Stimulated activated CD8-positive, alpha-beta memory T cell treated with anti-CD3 and anti-CD28 coated beads, Interleukin-4, amount 100 ng/mL, for 48 hours (primary cell): Measurements from ENCODE around the gene EVC.

Source experiments
- DNase-seq: peaks from one replicate; pipeline ENCODE4 v3.0.0-alpha.2; 2020

Gene EVC

DNA sequence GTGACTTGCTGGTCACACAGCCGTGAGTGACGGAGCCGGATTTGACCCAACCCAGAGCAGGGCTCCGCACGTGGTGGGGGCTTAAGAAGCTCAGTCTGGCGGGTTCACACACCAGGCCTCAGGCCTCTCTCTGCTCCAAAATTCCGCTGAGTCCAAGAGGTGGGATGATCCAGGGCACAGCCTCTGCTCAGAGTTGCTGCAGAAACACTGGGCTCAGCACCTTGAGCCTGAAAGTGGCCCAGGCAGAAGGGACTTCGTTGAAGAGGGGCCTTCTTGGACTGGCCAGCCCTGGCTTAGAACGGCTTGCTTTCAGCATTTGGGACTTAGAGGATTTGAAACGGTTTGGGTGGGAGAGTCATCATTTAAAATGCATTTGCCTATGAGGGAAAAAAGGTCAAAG lies 21.2 kb downstream of the EVC start:
- no peak for DNase-seq

- no peak for DNase-seq
Measured at GRCh38 chr4:5734853-5735252, 23.9 kb downstream of the EVC start.

- no peak for DNase-seq
Measured at GRCh38 chr4:5735463-5735862, 24.5 kb downstream of the EVC start.

- DNase-seq: no peak
Measured at GRCh38 chr4:5738061-5738460, 27.1 kb downstream of the EVC start.

DNA sequence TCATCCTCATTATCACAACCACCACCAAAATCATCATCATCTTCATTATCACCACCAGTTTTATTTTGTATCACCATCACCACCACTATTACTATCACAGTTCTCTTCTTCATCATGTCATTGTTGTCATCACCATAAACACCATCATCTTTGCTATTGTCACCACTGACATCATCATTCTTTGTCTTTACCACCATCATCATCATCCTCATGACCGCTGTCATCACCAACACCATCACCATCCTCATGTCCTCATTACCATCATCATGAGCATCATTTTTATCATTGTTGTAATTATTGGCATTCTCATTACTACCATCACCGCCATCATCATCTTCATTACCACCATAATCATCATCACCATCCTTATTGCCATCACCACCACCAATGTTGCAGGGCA lies 31.4 kb downstream of the EVC start:
- DNase-seq: no peak

DNA sequence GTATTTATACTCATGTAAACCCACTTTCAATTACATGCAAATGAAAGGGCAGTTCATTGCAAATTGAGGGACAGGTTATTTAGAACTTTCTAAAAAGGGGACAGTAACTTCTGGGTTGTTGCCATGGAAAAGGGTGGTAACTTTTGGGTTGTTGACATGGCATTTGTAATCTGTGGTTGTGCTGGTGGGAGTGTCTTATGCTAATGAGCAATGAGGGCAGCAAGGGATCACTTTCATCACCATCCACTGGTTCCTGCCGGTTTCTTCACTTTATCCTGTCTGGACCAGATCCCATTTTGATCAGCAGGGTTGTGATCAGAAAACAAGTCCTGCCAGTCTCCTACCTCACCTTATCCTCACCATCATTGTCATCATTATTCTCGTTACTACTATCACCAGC lies 32.0 kb downstream of the EVC start:
- DNase-seq: no peak

DNA sequence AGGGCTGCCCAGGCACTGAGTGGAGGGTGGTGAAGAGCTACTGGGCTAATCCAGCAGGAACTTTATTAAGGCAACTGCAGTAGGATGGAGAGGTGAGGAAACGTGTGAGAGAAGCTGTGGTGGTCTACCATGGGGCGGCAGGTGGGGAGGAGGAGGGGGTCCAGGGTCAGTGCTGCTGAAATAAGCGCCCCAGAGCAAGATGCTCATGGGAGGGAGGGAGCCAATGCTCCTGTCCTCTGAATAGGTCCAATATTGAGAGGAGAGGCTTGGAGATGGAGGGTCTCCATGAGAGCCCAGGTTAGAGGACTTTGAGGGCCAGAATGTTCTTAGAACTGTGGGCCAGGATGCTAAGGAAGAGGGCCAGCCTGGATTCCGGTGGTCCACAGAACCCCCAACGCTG lies 35.2 kb downstream of the EVC start:
- DNase-seq: no peak

- DNase-seq: no peak
Measured at GRCh38 chr4:5746829-5747737, 36.1 kb downstream of the EVC start.

DNA sequence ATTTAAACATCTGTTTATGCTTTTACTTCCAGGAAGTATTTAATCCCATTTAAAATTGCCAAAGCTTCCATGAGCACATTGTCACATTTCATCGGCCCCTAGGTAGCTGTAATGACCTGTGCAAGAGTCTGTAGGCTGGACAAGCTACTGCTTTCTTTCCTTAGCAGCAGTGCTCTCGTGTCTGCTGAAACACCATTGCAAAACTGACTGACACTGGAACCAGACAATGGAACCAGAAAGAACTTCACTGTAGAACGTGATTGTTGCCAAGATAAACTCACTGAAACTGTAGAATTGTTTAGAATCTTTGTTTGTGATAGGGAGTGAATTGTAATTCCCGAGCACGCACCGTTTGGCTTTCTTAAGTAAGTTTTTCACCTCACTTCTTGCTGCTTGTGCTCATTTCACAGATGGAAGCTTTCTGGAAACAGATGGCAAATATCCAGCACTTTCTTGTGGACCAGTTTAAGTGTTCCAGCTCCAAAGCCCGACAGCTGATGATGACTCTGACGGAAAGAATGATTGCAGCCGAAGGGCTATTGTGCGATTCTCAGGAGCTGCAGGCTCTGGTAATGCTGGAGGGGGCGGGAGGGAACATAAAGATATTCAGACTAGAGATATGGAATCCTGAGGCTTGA lies 36.9 kb downstream of the EVC start:
- DNase-seq: no peak

DNA sequence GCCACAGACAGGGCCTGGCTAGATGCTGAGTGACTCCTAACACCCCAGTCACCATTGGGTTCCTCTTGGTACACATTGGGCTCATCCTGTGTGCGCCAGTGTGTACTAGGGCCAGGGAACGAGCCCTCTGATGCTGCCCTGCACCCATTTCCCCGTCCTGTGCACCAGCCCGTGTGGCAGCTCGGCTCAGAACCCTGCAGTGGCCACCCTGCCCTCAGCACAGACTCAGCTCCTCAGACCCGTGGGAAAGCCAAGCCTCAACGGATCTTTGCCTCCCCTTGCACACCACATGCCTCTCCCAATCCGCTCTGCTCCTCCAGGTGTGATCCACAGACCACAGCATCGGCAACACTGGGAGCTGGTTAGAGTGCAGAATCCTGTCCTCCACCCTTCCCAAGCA lies 38.6 kb downstream of the EVC start:
- no peak for DNase-seq

GRCh38 chr4:5750052-5750945 lies 39.3 kb downstream of the EVC start:
- DNase-seq: no peak

GRCh38 chr4:5750946-5751665 lies 40.1 kb downstream of the EVC start:
- DNase-seq: no peak

DNA sequence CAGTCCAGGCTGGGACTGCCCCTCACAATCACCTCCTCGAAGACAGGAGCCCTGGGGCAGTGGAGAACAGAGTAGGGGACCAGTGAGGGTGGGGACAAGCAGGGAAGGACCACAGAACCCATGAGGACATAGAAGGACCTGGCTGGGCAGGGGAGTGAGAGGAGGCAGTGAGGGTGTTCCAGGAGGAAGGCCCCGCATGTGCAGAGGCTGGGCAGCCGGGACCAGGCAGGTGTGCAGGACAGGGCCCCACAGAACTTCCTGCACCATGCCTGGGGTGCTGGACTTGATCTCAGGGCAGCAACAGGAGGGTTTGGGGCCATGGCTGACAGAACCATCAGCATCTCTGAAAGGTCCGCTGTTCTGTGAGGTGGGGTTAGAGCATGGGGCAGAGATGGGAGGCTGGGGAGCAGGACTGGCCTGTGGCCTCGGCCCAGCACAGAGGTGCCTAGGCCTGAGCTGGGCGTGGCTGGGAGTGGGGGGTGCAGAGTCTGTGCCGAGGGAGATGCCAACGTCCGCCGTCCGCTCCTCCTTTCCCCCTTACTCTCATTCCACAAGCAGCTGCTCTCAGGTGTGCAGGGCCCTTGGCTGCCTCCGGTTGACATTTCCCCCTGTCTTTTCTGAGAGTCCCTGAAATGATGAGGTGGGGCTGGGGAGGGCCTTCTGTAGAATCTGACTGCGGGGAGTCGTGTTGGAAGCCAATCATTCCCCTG lies 40.8 kb downstream of the EVC start:
- DNase-seq: no peak

DNA sequence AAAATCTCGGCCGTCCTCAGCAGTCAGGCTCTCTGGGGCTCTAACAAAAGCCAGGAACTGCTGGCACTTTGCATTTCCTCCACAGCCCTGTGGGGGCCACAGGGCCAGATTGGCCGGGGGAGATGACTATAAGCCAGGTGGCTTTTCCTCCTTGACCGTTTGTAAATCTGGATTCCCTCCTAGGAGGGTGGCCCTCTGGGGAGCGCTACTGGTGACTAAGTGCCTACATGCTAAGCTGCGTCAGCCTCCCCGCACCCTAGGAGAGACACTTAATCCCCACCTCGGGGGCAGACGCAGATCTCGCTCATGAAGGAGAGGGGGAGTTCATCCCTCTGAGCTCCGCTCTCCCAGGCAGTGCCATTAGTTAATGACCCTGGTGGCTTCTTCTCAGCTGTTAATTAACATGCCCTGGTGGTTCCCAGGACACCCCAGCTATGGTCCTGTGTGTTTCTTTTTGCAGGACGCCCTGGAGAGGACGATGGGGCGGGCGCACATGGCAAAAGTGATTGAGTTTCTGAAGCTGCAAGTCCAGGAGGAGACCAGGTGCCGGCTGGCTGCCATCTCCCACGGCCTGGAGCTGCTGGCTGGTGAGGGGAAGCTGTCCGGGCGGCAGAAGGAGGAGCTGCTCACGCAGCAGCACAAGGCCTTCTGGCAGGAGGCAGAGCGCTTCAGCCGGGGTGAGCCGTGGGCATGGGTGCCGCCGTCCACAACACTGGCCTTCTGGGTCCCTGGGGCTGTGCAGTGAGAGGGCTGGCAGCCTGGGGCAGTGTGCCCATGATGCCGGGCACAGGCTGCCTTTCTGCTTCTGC lies 41.6 kb downstream of the EVC start:
- no peak for DNase-seq

- no peak for DNase-seq
Measured at GRCh38 chr4:5753366-5753765, 42.4 kb downstream of the EVC start.

DNA sequence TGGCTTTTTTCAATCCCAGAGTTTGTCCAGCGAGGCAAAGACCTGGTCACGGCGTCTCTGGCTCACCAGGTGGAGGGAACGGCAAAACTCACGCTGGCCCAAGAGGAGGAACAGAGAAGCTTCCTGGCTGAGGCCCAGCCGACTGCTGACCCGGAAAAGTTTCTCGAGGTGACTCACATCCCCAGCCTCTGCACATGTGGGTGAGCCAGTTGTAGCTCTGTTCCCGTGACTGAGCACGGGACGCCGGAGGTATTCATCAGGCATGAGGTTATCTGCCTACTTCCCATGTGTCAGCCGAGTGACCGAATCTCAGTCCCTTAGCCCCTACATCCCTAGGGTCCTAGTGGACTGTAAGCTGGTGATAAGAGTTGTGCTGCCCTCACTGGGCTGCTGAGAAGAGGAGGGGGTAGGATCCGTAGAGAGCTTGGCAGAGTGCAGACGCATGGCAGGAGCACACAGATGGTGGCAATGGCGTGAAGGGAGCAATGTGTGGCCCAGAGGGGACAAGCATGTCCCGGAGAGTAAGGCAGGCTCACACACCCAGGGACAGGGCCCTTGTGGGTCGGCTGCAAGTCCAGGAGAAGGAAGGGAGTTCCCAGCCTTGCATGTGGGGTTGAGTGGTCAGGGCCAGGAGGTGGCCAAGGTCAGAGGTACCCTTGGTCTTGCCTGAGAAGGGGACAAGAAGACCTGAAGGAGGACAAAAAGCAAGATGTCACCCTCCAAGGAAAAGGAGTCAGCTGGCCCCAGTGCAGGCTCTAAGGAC lies 42.9 kb downstream of the EVC start:
- DNase-seq: no peak

DNA sequence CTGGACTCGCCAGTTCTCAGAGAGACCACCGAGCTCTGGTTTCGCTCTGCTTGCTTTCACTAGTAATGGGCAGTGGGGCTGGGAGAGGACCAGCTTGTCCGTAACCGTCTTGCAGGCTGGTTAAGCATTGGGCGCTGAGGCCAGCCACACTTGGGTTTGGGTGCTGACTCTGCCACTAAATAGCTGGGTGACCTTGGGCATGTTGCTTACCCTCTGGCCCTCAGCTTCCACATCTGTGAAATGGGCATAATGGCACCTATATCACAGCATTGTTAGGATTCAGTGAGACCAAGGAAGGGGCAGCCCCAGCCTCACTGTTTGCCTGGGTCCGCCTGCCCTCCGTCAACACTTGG lies 43.5 kb downstream of the EVC start:
- no peak for DNase-seq

GRCh38 chr4:5755161-5755560 lies 44.2 kb downstream of the EVC start:
- no peak for DNase-seq

DNA sequence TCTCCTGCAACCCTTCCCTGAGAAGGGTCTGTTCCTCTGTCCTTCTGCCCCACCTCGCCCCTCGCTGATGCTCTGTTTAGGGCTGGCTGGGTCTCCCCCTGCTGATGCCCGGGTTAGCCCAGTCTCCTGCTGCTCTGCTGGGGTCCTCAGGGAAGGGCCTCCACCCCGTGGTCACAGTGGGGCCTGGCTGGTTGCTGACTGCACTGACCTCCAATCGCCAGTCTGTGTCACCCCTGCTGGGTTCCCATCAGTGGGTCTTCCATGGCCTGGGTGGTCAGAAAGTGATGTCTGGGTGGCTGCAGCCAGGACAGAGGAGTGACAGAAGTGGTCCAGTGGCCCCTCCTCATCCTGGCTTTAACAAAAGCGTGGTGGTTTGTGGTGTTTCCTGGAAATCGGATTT lies 44.7 kb downstream of the EVC start:
- DNase-seq: no peak

- DNase-seq: no peak
Measured at GRCh38 chr4:5756271-5756670, 45.3 kb downstream of the EVC start.

DNA sequence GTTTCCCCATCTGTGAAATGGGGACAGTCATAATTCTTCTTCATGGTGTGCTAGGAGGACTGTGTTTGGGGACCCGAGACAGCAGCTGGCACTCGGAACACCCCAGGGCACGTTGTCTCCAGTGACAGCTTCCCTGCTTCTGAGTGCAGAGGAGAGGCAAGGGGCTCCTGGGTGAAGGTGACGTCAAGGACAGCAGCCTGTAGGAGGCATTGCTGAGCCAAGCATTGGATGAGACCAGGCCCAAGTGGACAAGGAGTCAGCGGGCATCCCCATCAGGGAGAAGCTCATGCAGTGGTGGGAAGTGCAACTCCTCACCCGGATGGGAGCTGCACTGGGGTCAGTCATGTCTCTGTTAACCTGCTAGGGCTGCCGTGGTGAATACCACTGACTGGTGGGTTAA lies 46.1 kb downstream of the EVC start:
- no peak for DNase-seq
